ENCODE data around the gene MEI1.

GRCh38 chr22:41659941-41660340 lies 39.4 kb upstream of the MEI1 start:
- TF ChIP-seq CTCF (conservative IDR thresholded peaks at IDR 0.05; ENCODE audit: low read depth, low read length) (no peak), EZH2 (IDR thresholded peaks at IDR 0.05; ENCODE audit: borderline replicate concordance, low read depth, low read length, poor library complexity, severe bottlenecking) (no peak)

All from A673 (cell line).